ENCODE results near the gene CACNB2.
A peak's percentile ranks its signal among the peaks of the same experiment; 100 is the strongest.
"Not testable (repeated sequence)": the region's sequence is repeated elsewhere in the genome, so short reads cannot be mapped to it uniquely, and the experiment has no call there.

CACNB2 gene

GRCh38 chr10:18197706-18198105, 57.5 kb downstream of the CACNB2 start:
- no peak for DNase-seq

- DNase-seq: no peak
Measured at GRCh38 chr10:18201877-18202276, 61.7 kb downstream of the CACNB2 start.

DNA sequence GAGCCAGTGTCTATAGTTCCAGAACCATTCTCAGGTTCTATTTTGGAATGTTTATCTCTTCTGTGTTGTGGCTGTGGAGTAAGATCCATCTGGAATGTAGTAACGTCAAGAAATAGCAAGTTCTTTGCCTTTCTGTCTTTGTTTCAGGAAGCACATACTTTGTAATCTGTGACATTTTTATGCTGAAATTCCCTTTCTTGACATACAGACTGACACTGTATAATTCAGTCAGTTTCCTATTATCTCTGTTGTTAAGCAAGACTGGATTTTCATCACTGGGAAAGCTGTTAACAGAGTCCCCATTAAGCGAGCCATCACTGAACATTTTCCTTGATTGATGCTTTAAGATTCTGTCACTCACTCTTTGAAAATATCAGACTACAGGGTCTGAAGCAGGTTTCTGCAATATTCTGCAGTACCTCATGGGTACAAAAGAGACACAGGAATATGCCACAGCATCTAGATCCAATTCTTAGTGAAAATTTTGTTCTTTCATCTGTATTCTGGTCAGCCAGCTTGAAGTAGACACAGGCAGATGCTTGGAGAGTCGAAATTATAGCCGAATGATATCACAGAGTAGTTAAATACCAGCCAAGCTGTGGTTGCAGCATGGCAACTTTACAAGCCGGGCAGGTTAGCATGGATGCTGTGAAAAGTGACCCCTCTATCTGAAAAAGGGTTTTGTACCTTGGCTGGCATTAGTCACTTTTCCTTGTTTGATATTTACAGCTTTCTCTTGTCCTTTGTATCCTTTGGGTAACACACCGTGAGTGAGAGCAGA, 62.6 kb downstream of the CACNB2 start:
- no peak for DNase-seq

DNA sequence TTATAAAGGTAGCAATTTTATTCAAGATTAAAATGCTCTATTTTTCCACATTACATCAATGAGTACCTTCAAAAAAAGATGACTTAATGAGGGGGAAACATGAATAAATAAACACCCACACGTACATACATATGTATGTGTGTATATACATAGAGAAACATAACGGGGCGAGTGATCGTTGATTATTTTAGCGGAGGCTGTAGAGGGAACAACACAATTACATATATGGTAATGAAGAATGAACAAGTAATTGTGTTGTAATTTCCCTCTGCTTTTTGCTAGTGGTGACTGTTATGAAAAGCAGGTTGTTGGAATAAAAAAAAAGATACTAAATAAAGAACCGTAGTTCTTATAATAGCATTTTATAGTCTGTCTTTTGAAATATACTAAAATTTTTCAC, 63.2 kb downstream of the CACNB2 start:
- DNase-seq: no peak

- DNase-seq: no peak
Measured at GRCh38 chr10:18204039-18204835, 64.0 kb downstream of the CACNB2 start.

- DNase-seq: no peak
Measured at GRCh38 chr10:18205098-18205834, 65.0 kb downstream of the CACNB2 start.

DNA sequence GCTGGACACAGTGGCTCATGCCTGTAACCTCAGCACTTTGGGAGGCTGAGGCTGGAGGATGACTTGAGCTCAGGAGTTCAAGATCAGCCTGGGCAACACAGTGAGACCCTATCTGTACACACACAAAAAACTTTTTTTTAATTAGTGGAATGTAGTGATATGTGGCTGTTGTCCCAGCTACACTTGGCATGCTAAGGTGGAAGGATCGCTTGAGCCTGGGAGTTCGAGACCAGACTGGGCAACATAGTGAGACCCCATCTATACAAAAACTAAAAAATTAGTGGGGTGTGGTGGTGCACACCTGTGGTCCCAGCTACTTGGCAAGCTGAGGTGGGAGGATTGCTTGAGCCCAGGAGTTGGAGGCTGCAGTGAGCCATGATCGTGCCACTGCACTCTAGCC, 68.0 kb downstream of the CACNB2 start:
- DNase-seq: not testable (repeated sequence)

DNA sequence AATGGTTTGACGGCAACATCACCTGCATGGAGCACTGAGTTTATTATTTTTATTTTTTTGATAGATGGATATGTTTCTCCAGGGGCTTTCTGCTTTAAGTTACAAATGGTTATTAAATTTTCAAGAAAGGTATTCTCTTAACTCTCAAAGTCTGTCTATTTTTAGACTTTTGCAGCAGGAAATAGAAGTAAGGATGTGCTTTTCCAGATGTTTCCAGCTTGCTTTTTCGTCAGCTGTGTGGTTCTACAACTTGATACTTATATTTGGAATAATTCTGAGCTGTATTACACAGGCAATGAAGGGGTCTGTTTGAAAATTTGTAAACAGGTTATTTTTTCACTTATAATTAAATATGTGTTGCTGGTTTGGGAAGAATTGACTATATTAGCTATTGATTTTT, 69.0 kb downstream of the CACNB2 start:
- no peak for DNase-seq

- no peak for DNase-seq
Measured at GRCh38 chr10:18210711-18211110, 70.5 kb downstream of the CACNB2 start.

DNA sequence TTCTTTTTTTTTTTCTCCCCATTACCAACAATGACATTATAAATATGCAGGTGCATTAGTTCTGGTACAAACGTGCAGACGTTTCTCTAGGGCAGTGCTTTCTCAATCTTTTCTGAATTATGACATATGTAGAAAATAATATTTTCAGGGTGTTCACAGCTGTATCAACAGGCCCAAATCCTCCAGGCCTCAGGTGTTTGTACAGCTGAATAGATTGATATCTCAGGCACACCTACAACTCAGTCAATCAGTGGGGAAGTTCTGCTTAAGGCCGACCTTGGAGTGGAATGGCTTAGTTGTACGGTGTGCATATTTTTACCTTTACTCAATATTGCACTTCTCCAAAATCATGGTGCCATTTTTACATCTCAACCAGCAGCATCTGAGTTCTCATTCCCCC, 71.6 kb downstream of the CACNB2 start:
- DNase-seq: no peak

DNA sequence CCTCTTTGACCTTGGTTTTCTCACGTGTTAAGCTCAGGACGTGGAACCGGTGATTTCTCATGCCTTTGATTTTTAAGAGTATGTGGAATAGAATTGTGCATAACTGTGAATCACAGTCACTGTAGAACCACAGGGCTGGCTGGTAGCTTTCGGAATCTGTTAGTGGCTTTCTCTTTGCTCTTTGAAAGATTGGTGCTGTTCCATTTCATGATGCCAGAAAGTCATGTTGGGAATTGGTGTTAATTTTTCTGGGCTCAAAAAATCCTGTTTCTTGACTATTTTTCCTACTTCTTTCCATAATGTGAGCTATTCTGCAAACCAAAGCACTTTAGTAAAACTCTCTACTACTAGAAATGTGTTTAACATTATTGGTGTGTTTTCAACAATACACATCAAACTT, 73.0 kb downstream of the CACNB2 start:
- DNase-seq: no peak

- peak in 34 of 56 donors; percentile 2 to 73 (median 21) for DNase-seq
Measured at GRCh38 chr10:18214691-18215563, 74.7 kb downstream of the CACNB2 start.

DNA sequence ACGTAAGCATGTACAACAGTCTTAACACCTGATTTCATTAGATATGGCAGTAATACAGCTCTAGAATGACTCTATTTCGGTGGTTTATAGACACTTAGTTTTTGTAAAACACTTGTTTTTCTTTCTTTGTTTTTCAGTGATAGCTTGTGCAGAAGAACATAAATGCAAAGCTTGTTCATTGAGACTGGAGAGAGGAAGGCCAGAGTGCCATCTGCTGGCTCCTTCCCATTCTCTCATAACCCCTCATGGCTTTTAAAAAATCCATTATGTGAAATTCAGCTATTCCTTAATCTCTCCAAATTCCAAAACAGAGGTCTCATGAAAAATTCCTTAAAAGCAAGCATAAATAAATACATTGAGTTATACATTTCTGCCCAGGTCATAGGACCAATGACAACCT, 76.3 kb downstream of the CACNB2 start:
- peak in 5 of 56 donors; percentile 6 to 45 (median 11) for DNase-seq

- DNase-seq: no peak
Measured at GRCh38 chr10:18217577-18217976, 77.4 kb downstream of the CACNB2 start.

DNA sequence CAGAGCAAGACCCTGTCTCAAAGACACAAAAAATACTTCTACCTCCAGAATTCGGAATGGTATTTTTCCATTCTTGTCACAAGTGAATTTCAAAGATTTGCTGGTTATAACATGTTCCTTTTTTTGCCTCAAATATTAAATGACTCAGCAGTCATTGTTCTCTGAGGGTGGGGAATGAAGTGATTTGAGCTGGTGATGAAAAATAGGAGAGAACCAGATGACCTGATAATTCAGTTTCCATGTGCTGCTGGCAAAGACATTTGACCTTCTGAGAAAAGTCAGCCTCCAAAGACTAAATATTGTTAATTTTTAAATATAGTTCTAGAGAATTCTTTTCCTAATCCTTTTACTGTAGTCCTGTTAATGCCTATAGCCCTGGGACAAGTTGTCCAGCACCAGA, 78.9 kb downstream of the CACNB2 start:
- DNase-seq: no peak

- no peak for DNase-seq
Measured at GRCh38 chr10:18221123-18221522, 80.9 kb downstream of the CACNB2 start.

GRCh38 chr10:18221882-18222281, 81.7 kb downstream of the CACNB2 start:
- DNase-seq: no peak

DNA sequence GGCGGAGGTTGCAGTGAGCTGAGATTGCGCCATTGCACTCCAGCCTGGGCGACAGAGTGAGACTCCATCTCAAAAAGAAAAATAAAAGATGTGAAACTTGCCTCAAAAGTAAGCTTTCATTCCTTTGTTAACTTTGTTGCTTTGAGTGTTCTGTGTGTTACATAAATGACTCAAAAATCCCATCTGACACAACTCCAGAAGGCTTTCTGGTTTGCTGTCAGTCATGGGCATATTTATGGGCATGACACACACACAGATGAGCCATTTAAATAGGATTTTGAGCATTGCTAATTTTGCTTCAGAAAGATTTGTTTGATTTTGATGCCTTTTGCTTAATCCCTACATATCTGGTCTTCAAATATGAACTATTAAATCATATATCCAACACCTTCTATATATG, 82.6 kb downstream of the CACNB2 start:
- no peak for DNase-seq

- no peak for DNase-seq
Measured at GRCh38 chr10:18223898-18224297, 83.7 kb downstream of the CACNB2 start.

DNA sequence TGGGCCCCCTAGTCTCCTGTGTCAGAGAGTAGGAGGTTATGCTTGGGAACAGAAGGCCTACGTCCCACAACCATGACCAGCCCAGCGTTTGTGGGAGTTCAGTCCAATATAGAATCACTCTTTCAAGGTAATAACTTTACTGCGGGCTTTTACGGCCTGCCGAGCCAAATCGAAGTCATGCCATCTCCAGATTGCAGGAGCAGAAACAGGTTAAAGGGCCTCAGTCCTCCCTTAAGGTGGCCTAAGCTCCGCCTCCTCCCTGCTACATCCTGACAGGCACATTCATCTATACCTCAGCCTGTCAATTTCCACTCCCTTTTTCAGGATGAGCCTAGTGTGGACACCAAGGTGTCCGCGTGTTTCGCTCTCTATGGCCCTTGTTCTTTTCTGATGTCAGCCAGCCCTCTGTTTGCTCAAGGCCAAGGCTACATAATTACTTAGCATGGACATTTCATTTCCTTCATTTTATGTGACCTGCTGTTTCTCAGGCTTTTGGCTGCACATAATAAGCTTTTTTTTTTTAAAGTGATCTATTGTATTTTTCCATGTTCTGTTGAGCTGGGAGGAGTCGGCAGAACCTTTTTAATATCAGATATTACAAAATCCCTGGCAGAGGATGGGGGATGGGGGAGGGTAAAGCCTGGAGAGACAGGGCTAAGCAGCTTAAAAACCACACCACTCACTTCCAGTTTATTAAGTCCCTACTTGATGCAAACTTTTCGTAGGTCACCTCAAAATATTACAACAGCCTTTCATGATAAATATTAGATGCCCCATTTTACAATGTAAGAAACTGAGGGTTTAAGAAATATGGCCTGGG, 84.6 kb downstream of the CACNB2 start:
- no peak for DNase-seq

All from nucleus accumbens (tissue), 56 donors.